Neural crest cell (in vitro differentiated cells): ENCODE results near the gene ADARB1. TPM values are rescaled to one million over a fixed set of nuclear protein-coding genes. Genes with fewer than 3 reads are reported as not detected.

Source experiments
- DNase-seq: peaks from one replicate; pipeline ENCODE4 v3.0.0; 2021; ENCODE audit warnings: low read depth, mixed read lengths, low spot score
- H3K27ac Mint-ChIP-seq: one replicate; pipeline ENCODE4 v1.8.0; 2021; ENCODE audit warnings: mild to moderate bottlenecking, mixed read lengths; ENCODE audit not compliant: unreplicated experiment
- H3K27me3 Mint-ChIP-seq: 2 replicates; pipeline ENCODE4 v1.8.0; 2021; ENCODE audit warnings: low read depth, mild to moderate bottlenecking, mixed read lengths
- H3K36me3 Mint-ChIP-seq: 2 replicates; pipeline ENCODE4 v1.8.0; 2021; ENCODE audit warnings: low read depth, mild to moderate bottlenecking, mixed read lengths
- H3K4me1 Mint-ChIP-seq: 2 replicates; pipeline ENCODE4 v1.8.0; 2021; ENCODE audit warnings: mixed read lengths
- H3K4me3 Mint-ChIP-seq: one replicate; pipeline ENCODE4 v1.8.0; 2021; ENCODE audit warnings: mild to moderate bottlenecking, mixed read lengths
- H3K9me3 Mint-ChIP-seq: 2 replicates; pipeline ENCODE4 v1.8.0; 2021; ENCODE audit warnings: mixed read lengths
- CTCF ChIP-seq: fragments of 200-600 bp; sonication (generic); conservative IDR thresholded peaks from 2 replicates; pipeline ENCODE4 v1.5.0; 2021; ENCODE audit warnings: antibody characterized with exemption, mild to moderate bottlenecking
- total RNA-seq: library from RNA; stranded (reverse); gene quantifications from 2 replicates; pipeline ENCODE4 v1.2.1, GENCODE V29; 2021

ADARB1 gene
- total RNA-seq, 1 donor from 2014 or later = 21.0 TPM

DNA sequence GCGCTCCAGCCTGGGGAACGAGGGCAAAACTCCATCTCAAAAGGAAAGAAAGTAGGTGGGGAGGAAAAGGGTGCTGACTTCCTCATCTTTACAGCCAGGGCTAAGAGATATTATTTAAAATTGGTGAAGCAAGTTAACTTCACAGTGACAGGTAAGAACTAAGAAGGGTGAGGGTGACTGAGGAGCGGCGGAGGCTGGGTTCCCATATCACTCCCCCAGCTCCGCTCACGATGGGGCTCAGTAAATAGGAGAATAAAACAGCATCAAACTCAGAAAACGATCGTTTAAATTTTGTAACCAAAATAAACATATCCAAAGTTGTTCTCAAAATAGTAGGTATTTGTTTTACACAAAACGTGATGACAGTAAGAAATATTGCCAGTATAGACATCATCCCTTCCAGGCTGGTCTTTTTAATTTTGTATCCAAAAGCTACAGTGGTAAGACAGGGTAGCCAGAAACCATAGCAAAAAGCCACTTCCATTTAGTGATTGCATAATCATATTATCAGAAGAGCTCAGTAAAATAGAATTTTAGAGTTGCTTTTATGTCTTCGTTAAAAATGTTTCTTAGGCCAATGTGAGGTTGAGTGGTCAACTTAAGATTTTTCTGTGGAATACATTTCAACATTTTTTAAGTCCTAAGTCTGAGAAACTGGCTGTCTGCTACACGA, 26.2 kb upstream of the ADARB1 start:
- H3K36me3 Mint-ChIP-seq = peaks cover 3% of the 10 kb centered on the region
- H3K4me1 Mint-ChIP-seq = no peaks in the 10 kb centered on the region
- H3K4me3 Mint-ChIP-seq = no peak overlapping the region
- TF ChIP-seq CTCF = no peak
- H3K9me3 Mint-ChIP-seq = peaks cover 3% of the 10 kb centered on the region
- H3K27me3 Mint-ChIP-seq = peaks cover 22% of the 10 kb centered on the region
- H3K27ac Mint-ChIP-seq = no peak overlapping the region
- no peak for DNase-seq

DNA sequence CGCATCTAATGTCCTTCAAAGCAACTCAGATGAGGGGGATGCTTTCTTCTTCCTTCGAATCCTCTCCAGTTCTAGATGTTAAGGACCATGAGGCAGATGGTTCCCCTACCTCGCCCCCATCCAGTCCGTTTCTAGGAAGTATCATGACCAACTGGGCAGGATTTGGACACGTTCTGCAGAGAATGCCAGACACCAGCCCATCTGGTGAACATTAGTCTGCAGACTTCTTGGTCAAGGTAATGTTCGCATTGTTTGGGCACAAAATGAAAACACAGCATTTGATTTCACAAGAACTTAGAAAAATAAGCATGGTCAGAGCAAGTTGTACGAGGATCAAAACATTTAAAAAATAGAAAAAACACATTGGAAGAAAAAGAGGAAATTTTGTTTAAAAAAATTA, 25.4 kb upstream of the ADARB1 start:
- no peak for DNase-seq
- Mint-ChIP-seq H3K27ac (no peak overlapping the region), H3K4me3 (no peak overlapping the region), H3K9me3 (peaks cover 3% of the 10 kb centered on the region), H3K36me3 (peaks cover 3% of the 10 kb centered on the region), H3K27me3 (peaks cover 22% of the 10 kb centered on the region), H3K4me1 (peaks cover 1% of the 10 kb centered on the region)
- no peak for TF ChIP-seq CTCF

GRCh38 chr21:45049714-45050344, 24.6 kb upstream of the ADARB1 start:
- Mint-ChIP-seq H3K27me3 (peaks cover 18% of the 10 kb centered on the region), H3K36me3 (peaks cover 3% of the 10 kb centered on the region), H3K4me1 (peaks cover 10% of the 10 kb centered on the region), H3K4me3 (no peak overlapping the region), H3K27ac (no peak overlapping the region), H3K9me3 (peaks cover 3% of the 10 kb centered on the region)
- TF ChIP-seq CTCF = no peak
- DNase-seq = no peak

- no peak overlapping the region for H3K4me3 Mint-ChIP-seq
- no peak for DNase-seq
- no peak overlapping the region for H3K27ac Mint-ChIP-seq
Measured at GRCh38 chr21:45050345-45050796, 24.0 kb upstream of the ADARB1 start.

DNA sequence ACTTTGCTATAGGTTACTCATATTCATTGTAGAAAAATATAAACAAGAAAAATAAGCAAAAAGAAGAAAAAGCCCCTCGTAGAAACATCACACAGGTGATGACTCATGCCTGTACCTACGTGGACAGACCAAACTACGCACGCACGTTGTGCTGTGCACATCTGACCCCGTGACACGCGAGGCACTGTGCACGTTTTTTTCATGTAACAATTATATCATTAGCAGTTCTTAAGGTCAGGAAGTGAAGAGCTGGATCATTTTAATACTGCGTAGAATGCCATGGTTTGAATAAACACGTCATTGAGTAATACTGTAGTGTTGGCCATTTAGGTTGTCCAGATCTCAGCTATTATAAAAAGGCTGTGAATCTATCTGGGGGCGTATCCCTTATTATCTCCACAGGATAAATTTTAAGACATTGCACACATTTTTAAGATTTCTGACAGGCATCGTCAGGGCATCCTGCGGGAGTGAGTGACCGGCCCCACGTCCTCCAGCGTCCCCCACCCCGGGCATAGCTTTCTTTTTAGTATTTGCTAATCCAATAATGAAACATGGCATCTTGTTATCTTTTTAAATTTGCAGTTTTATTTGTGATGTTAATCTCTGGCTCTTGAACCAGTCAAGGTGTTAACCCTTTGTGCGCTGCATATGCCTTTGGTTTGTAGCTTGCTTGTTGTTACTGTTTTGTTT, 23.4 kb upstream of the ADARB1 start:
- no peak for DNase-seq
- Mint-ChIP-seq H3K4me1 (peaks cover 12% of the 10 kb centered on the region), H3K36me3 (no peaks in the 10 kb centered on the region), H3K4me3 (no peak overlapping the region), H3K27me3 (peaks cover 10% of the 10 kb centered on the region), H3K9me3 (peaks cover 3% of the 10 kb centered on the region), H3K27ac (no peak overlapping the region)
- TF ChIP-seq CTCF = no peak

More at GRCh38 chr21:45050345-45050796, 24.0 kb upstream of the ADARB1 start:
- Mint-ChIP-seq H3K27me3 (peaks cover 12% of the 10 kb centered on the region), H3K36me3 (peaks cover under 1% of the 10 kb centered on the region), H3K4me1 (peaks cover 10% of the 10 kb centered on the region), H3K9me3 (peaks cover 3% of the 10 kb centered on the region)
- TF ChIP-seq CTCF = no peak
